HepG2 (cell line): ENCODE measurements around the gene DYNC2H1. TPM values are rescaled to one million over a fixed set of nuclear protein-coding genes. Genes with fewer than 3 reads are reported as not detected.

Experiments
- HBP1 ChIP-seq: IDR thresholded peaks from 2 replicates; pipeline ENCODE4 v1.6.1; 2016; ENCODE audit warnings: low read depth, control low read depth
- HOMEZ ChIP-seq: IDR thresholded peaks from 2 replicates; pipeline ENCODE4 v1.6.1; 2016; ENCODE audit warnings: low read depth
- KDM2A ChIP-seq: sonication (generic); formaldehyde crosslinking; IDR thresholded peaks from 2 replicates; pipeline ENCODE4 v1.4.0; 2020; ENCODE audit warnings: low read depth, missing genetic modification reagents, borderline replicate concordance
- PAF1 ChIP-seq: IDR thresholded peaks from 2 replicates; pipeline ENCODE4 v1.6.1; 2016; ENCODE audit warnings: missing genetic modification reagents, missing compliant biosample characterization
- PCBP2 ChIP-seq: fragments of 200-400 bp; formaldehyde crosslinking; optimal IDR thresholded peaks from 2 replicates; pipeline ENCODE3; 2018; ENCODE audit warnings: low read length, low read depth; ENCODE audit not compliant: poor library complexity, severe bottlenecking
- REPIN1 ChIP-seq: sonication (generic); formaldehyde crosslinking; IDR thresholded peaks from 2 replicates; pipeline ENCODE4 v1.8.0; 2022; ENCODE audit warnings: missing genetic modification reagents, low read depth, mild to moderate bottlenecking, borderline replicate concordance
- RFX1 ChIP-seq: fragments of 450-650 bp; IDR thresholded peaks from 2 replicates; pipeline ENCODE4 v1.6.1; 2017
- THAP8 ChIP-seq: sonication (generic); formaldehyde crosslinking; IDR thresholded peaks from 2 replicates; pipeline ENCODE4 v1.5.1; 2020; ENCODE audit warnings: missing genetic modification reagents, mild to moderate bottlenecking, borderline replicate concordance
- ZBTB20 ChIP-seq: sonication (generic); formaldehyde crosslinking; IDR thresholded peaks from 2 replicates; pipeline ENCODE4 v1.8.1; 2023; ENCODE audit warnings: missing genetic modification reagents, low read depth, mild to moderate bottlenecking, borderline replicate concordance
- ZFP37 ChIP-seq: sonication (generic); formaldehyde crosslinking; IDR thresholded peaks from 2 replicates; pipeline ENCODE4 v1.4.0; 2020; ENCODE audit warnings: missing genetic modification reagents, borderline replicate concordance
- ZHX1 ChIP-seq: sonication (generic); formaldehyde crosslinking; IDR thresholded peaks from 2 replicates; pipeline ENCODE4 v1.8.1; 2022; ENCODE audit warnings: low read depth, mild to moderate bottlenecking, missing genetic modification reagents
- ZNF337 ChIP-seq: sonication (generic); formaldehyde crosslinking; IDR thresholded peaks from 2 replicates; pipeline ENCODE4 v1.5.1; 2020; ENCODE audit warnings: missing genetic modification reagents, low read depth, mild to moderate bottlenecking, borderline replicate concordance
- ZNF619 ChIP-seq: sonication (generic); formaldehyde crosslinking; IDR thresholded peaks from 2 replicates; pipeline ENCODE4 v1.4.0; 2020; ENCODE audit warnings: mild to moderate bottlenecking, missing genetic modification reagents
- ZNF775 ChIP-seq: sonication (generic); formaldehyde crosslinking; IDR thresholded peaks from 2 replicates; pipeline ENCODE4 v1.4.0; 2020; ENCODE audit warnings: missing genetic modification reagents, mild to moderate bottlenecking, moderate library complexity, borderline replicate concordance
- polyA plus RNA-seq, 8 experiments: library from polyadenylated mRNA; depleted of rRNA in 3 of 8; stranded (reverse) in 7 of 8; unstranded in 1 of 8; fragments of >200 nt; fragmentation: Illumina TruSeq in 4 of 8; extraction: Trizol in 4 of 8; gene quantifications; 2 replicates each; pipeline versions ENCODE4 v1.2.1 to v1.2.3, GENCODE V29; 2011 to 2016; ENCODE audit warnings: low read depth in 4 of 8, missing spikeins in 1 of 8, mixed read lengths in 1 of 8; ENCODE audit not compliant: insufficient read depth in 1 of 8
- total RNA-seq, 5 experiments: library from RNA; depleted of rRNA; stranded (reverse); fragments of >200 nt; fragmentation: Illumina TruSeq; extraction: Trizol; gene quantifications; 2 replicates each; pipeline ENCODE4 v1.2.3, GENCODE V29; 2016; ENCODE audit warnings: low read depth in 1 of 5
- TF ChIP-seq, protein P1 (sequence below), 2 experiments: IDR thresholded peaks; 2 replicates each; pipeline ENCODE4 v1.6.1; 2011 to 2012; ENCODE audit warnings: low read length in 2 of 2, borderline replicate concordance in 1 of 2, low read depth in 1 of 2, mild to moderate bottlenecking in 1 of 2, moderate library complexity in 1 of 2

Gene DYNC2H1
- total and polyA plus RNA-seq, 2 of the 13 experiments (the other 11 are each of a cell fraction or from before 2014, with no cell fraction given), result 0.49 to 0.66 TPM

DNA sequence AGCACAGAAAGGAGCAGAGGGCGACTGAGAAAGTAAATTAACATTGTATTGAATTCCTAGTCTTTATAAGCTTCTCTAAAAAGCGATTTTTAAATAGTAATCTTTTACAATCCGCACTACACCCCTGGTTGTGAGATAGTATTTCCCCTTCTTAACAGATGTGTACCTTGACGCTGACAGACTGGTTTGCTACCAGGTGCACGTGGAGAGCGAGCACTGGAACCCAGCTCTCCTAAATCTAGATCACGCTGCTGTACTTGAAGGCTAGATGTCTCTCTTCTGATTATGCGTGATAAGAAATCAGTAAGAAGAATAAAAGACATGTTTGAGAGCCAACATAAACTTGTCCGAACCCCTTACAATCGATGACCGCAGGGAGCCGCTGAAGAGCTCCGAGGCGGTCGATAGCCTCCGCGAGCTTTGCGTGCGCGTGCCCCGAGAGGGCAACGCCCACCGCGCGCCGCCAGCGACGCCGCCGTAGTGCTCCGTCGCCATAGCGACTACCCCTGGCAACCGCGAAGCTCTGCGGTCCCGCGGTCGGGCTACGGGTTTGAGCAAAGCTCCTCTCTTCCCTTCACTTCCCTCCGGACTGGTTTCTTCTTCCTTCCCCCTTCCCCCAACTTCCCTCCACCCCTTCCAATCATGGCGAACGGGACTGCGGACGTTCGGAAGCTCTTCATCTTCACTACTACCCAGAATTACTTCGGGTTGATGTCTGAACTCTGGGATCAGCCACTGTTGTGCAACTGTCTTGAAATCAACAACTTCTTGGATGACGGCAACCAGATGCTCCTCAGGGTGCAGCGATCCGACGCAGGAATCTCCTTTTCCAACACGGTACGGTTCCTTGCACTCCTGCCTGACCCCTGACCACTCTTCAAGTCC is at the start of gene DYNC2H1 (continued):
- no peak for TF ChIP-seq HBP1 (CRISPR knock-in tag)
- peak; percentile 91; the same call in 1 of the 2 replicates for TF ChIP-seq KDM2A (CRISPR knock-in tag)
- TF ChIP-seq PAF1 (CRISPR knock-in tag), result no peak
- TF ChIP-seq, protein P1, sequence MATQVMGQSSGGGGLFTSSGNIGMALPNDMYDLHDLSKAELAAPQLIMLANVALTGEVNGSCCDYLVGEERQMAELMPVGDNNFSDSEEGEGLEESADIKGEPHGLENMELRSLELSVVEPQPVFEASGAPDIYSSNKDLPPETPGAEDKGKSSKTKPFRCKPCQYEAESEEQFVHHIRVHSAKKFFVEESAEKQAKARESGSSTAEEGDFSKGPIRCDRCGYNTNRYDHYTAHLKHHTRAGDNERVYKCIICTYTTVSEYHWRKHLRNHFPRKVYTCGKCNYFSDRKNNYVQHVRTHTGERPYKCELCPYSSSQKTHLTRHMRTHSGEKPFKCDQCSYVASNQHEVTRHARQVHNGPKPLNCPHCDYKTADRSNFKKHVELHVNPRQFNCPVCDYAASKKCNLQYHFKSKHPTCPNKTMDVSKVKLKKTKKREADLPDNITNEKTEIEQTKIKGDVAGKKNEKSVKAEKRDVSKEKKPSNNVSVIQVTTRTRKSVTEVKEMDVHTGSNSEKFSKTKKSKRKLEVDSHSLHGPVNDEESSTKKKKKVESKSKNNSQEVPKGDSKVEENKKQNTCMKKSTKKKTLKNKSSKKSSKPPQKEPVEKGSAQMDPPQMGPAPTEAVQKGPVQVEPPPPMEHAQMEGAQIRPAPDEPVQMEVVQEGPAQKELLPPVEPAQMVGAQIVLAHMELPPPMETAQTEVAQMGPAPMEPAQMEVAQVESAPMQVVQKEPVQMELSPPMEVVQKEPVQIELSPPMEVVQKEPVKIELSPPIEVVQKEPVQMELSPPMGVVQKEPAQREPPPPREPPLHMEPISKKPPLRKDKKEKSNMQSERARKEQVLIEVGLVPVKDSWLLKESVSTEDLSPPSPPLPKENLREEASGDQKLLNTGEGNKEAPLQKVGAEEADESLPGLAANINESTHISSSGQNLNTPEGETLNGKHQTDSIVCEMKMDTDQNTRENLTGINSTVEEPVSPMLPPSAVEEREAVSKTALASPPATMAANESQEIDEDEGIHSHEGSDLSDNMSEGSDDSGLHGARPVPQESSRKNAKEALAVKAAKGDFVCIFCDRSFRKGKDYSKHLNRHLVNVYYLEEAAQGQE (IDR thresholded peaks at IDR 0.05; ENCODE audit: borderline replicate concordance in 1 of 2, low read depth in 1 of 2, low read length in 2 of 2), result no peak
- TF ChIP-seq THAP8 (CRISPR knock-in tag), result no peak
- TF ChIP-seq HOMEZ (CRISPR knock-in tag), result peak; percentile 95; the same call in 1 of the 2 replicates
- TF ChIP-seq ZNF337 (CRISPR knock-in tag), result no peak
- 0 out of 2 replicates have a peak, but pooled peaks have one; percentile 52 for TF ChIP-seq ZFP37 (CRISPR knock-in tag)
- no peak for TF ChIP-seq ZBTB20 (CRISPR knock-in tag)
- peak; percentile 58; the same call in 1 of the 2 replicates for TF ChIP-seq REPIN1 (CRISPR knock-in tag)
- no peak for TF ChIP-seq ZHX1 (CRISPR knock-in tag)
- no peak for TF ChIP-seq ZNF619
- no peak for TF ChIP-seq ZNF775
- peak; percentile 95 for TF ChIP-seq RFX1
- no peak for TF ChIP-seq PCBP2
